CD4-positive, CD25-positive, alpha-beta regulatory T cell (primary cell): ENCODE results near the gene TMEM163. TPM values are rescaled to one million over a fixed set of nuclear protein-coding genes. Genes with fewer than 3 reads are reported as not detected.

Source experiments
- ATAC-seq, 2 donors: fragments of 150-1000 bp; cut with Tn5 transposase; one replicate each; pipeline ENCODE4 v1.10.0; 2021; ENCODE audit warnings: low read depth in 2 of 2, moderate number of reproducible peaks in 2 of 2, moderate library complexity in 1 of 2
- DNase-seq, 3 donors: peaks; one replicate each; pipeline versions ENCODE4 v3.0.0 to v3.0.0-alpha.2; 2012 to 2022; ENCODE audit warnings: mixed read lengths in 1 of 3
- H3K27ac ChIP-seq: one replicate; pipeline ENCODE4 v1.7.0; 2013; ENCODE audit warnings: mild to moderate bottlenecking, low read length; ENCODE audit not compliant: insufficient read depth, poor library complexity, severe bottlenecking
- H3K27me3 ChIP-seq: one replicate; pipeline ENCODE4 v1.7.0; 2013; ENCODE audit warnings: low read length; ENCODE audit not compliant: control insufficient read depth, insufficient read depth
- H3K36me3 ChIP-seq: one replicate; pipeline ENCODE4 v1.7.0; 2013; ENCODE audit warnings: mild to moderate bottlenecking, low read length, moderate library complexity; ENCODE audit not compliant: control insufficient read depth, insufficient read depth
- H3K4me1 ChIP-seq: 2 replicates; pipeline ENCODE4 v1.7.0; 2013; ENCODE audit warnings: mild to moderate bottlenecking, low read length; ENCODE audit not compliant: insufficient read depth, control insufficient read depth, poor library complexity, severe bottlenecking
- H3K4me3 ChIP-seq: one replicate; pipeline ENCODE4 v1.7.0; 2013; ENCODE audit warnings: low read depth, mild to moderate bottlenecking, low read length, moderate library complexity
- H3K9me3 ChIP-seq, 2 experiments: 1 replicate in 1 of 2; 2 replicates in 1 of 2; pipeline ENCODE4 v1.7.0; 2013; ENCODE audit warnings: low read length in 2 of 2, mild to moderate bottlenecking in 1 of 2, moderate library complexity in 1 of 2; ENCODE audit not compliant: control insufficient read depth in 2 of 2
- H3K27ac Mint-ChIP-seq, 3 donors: one replicate each; pipeline ENCODE4 v1.8.0; 2020 to 2022; ENCODE audit warnings: mild to moderate bottlenecking in 3 of 3, mixed read lengths in 3 of 3, moderate library complexity in 2 of 3
- H3K27me3 Mint-ChIP-seq: one replicate; pipeline ENCODE4 v1.8.0; 2022; ENCODE audit warnings: mild to moderate bottlenecking, mixed read lengths
- H3K36me3 Mint-ChIP-seq: one replicate; pipeline ENCODE4 v1.8.0; 2020; ENCODE audit warnings: mixed read lengths
- H3K4me1 Mint-ChIP-seq, 4 donors: one replicate each; pipeline ENCODE4 v1.8.0; 2020 to 2022; ENCODE audit warnings: mixed read lengths in 4 of 4, mild to moderate bottlenecking in 1 of 4
- H3K4me3 Mint-ChIP-seq, 4 donors: one replicate each; pipeline ENCODE4 v1.8.0; 2020 to 2022; ENCODE audit warnings: mild to moderate bottlenecking in 4 of 4, mixed read lengths in 4 of 4, moderate library complexity in 3 of 4
- H3K9me3 Mint-ChIP-seq, 7 donors: one replicate each; pipeline ENCODE4 v1.8.0; 2020 to 2022; ENCODE audit warnings: mixed read lengths in 7 of 7, mild to moderate bottlenecking in 3 of 7, moderate library complexity in 2 of 7
- polyA plus RNA-seq, 4 donors: library from polyadenylated mRNA; unstranded; fragments of 300-500 nt; fragmentation: Illumina TruSeq; gene quantifications; one replicate each; pipeline ENCODE4 v1.2.3, GENCODE V29; 2021
- total RNA-seq: library from RNA; stranded (reverse); gene quantifications from one replicate; pipeline ENCODE4 v1.2.3, GENCODE V29; 2022

TMEM163 gene
- total and polyA plus RNA-seq, 5 donors from 2014 or later, result 0.08 to 1.0 (median 0.33) TPM

GRCh38 chr2:134408386-134408785 is 310.4 kb downstream of the TMEM163 start:
- no peak overlapping the region for H3K27ac ChIP-seq
- no peak overlapping the region for H3K4me3 ChIP-seq
- peaks cover 26% of the 10 kb centered on the region for H3K36me3 Mint-ChIP-seq
- no peaks in the 10 kb centered on the region for H3K4me1 ChIP-seq
- H3K27me3 Mint-ChIP-seq, result no peaks in the 10 kb centered on the region
- H3K9me3 Mint-ChIP-seq, result no peaks in the 10 kb centered on the region
- no peaks in the 10 kb centered on the region for H3K9me3 ChIP-seq
- peak overlapping the region in 2 of 3 donors; percentile 38 to 60 for H3K27ac Mint-ChIP-seq
- H3K27me3 ChIP-seq, result no peaks in the 10 kb centered on the region
- peaks cover 0 to 33% (median 25%) of the 10 kb centered on the region in 4 donors for H3K4me1 Mint-ChIP-seq
- H3K36me3 ChIP-seq, result peaks cover 41% of the 10 kb centered on the region
- no peak overlapping the region for H3K4me3 Mint-ChIP-seq
- ATAC-seq (no peak), DNase-seq (no peak)

DNA sequence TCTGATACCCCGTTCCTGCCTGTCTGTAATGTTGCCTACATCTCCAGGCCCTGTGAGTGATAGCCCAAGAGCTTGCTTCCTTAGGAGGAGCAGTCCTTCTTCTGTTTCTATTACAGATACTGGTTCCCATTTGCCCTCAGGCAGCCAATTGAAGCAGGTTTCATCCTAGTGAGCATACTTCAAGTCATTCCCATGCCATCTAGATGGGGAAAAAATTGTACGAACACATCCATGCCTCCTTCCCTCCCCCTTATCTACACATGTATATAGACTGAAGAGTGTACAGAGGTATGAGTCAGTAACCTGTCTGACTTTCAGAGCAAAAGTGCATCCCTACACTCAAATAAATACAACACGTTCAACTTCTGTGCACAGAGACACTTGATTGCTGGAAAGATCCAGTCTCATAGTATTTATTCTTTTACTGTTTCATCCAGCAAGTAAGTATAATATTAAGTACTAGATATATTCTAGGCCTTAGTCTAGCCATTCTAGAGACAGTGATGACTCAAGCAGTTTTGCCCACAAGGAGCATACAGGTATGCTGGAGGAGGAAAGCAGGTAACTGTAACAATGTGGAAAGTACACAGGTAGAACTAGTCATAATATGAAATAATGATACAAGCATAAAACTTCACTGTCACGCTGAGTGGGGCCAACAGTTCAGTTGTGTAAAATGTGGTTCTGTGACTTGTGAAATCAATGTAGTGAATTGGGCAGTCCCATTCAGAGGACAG is 311.5 kb downstream of the TMEM163 start:
- no peaks in the 10 kb centered on the region for H3K9me3 ChIP-seq
- ATAC-seq (no peak), DNase-seq (no peak)
- no peaks in the 10 kb centered on the region for H3K9me3 Mint-ChIP-seq
- H3K27me3 Mint-ChIP-seq, result no peaks in the 10 kb centered on the region
- H3K27ac ChIP-seq, result no peak overlapping the region
- H3K4me3 ChIP-seq, result no peak overlapping the region
- H3K4me1 ChIP-seq, result no peaks in the 10 kb centered on the region
- peaks cover 0 to 33% (median 26%) of the 10 kb centered on the region in 4 donors for H3K4me1 Mint-ChIP-seq
- H3K36me3 ChIP-seq, result peaks cover 37% of the 10 kb centered on the region
- no peak overlapping the region for H3K4me3 Mint-ChIP-seq
- peak overlapping the region in 2 of 3 donors; percentile 10 to 86 for H3K27ac Mint-ChIP-seq
- no peaks in the 10 kb centered on the region for H3K27me3 ChIP-seq
- H3K36me3 Mint-ChIP-seq, result peaks cover 28% of the 10 kb centered on the region

- DNase-seq, result no peak
- Mint-ChIP-seq H3K4me1 (peaks cover 0 to 33% (median 21%) of the 10 kb centered on the region in 4 donors), H3K36me3 (peaks cover 25% of the 10 kb centered on the region), H3K27me3 (no peaks in the 10 kb centered on the region), H3K27ac (peak overlapping the region in 2 of 3 donors; percentile 69 to 86), H3K4me3 (no peak overlapping the region), H3K9me3 (no peaks in the 10 kb centered on the region)
- H3K27ac ChIP-seq, result no peak overlapping the region
- peaks cover 34% of the 10 kb centered on the region for H3K36me3 ChIP-seq
- H3K4me1 ChIP-seq, result no peaks in the 10 kb centered on the region
- no peak for ATAC-seq
- no peak overlapping the region for H3K4me3 ChIP-seq
- H3K9me3 ChIP-seq, result no peaks in the 10 kb centered on the region
- no peaks in the 10 kb centered on the region for H3K27me3 ChIP-seq
Measured at GRCh38 chr2:134406736-134407135, 312.1 kb downstream of the TMEM163 start.

DNA sequence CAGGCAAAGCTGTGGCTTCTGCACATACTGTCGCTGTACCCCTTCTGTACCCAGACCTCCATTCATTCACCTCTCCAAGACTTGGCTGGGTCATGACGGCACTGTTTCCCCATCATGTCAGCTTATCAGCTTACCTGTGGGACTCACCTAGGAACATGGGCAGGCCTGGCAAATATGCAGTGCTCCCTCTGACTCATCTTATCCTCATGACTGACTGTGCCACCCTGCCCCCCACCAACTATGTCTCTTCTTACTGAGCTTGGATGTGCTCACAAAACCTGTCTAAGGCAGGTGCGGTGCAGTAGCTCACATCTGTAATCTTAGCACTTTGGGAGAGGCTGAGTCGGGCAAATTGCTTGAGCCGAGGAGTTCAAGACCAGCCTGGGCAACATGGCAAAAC is 312.5 kb downstream of the TMEM163 start:
- peaks cover 34% of the 10 kb centered on the region for H3K36me3 ChIP-seq
- H3K27ac ChIP-seq, result no peak overlapping the region
- H3K4me1 ChIP-seq, result no peaks in the 10 kb centered on the region
- peaks cover 30% of the 10 kb centered on the region for H3K36me3 Mint-ChIP-seq
- DNase-seq (no peak), ATAC-seq (no peak)
- H3K27me3 ChIP-seq, result no peaks in the 10 kb centered on the region
- peak overlapping the region in 1 of 3 donors; percentile 69 for H3K27ac Mint-ChIP-seq
- no peak overlapping the region for H3K4me3 Mint-ChIP-seq
- H3K9me3 ChIP-seq, result no peaks in the 10 kb centered on the region
- peaks cover 0 to 33% (median 19%) of the 10 kb centered on the region in 4 donors for H3K4me1 Mint-ChIP-seq
- no peaks in the 10 kb centered on the region for H3K27me3 Mint-ChIP-seq
- H3K4me3 ChIP-seq, result no peak overlapping the region
- H3K9me3 Mint-ChIP-seq, result no peaks in the 10 kb centered on the region

Other genes with a start within 250 kb of the TMEM163 start
- gene ACMSD, start 119.6 kb upstream of the TMEM163 start, total RNA-seq, result not detected
- not detected for gene ACMSD, start 119.6 kb upstream of the TMEM163 start, polyA plus RNA-seq
- 71.2 TPM for gene CCNT2, start 199.8 kb upstream of the TMEM163 start, total RNA-seq
- gene CCNT2, start 199.8 kb upstream of the TMEM163 start, polyA plus RNA-seq, result 10 to 100 TPM; 18.1 to 26.5 (median 22.7) TPM